GM19025 (cell line): ENCODE data around the gene TVP23C.
"Not testable (repeated sequence)": the region's sequence is repeated elsewhere in the genome, so short reads cannot be mapped to it uniquely, and the experiment has no call there.

Source experiments
- ATAC-seq: cut with Tn5 transposase; IDR thresholded peaks from one replicate; pipeline ENCODE4 v1.9.1; 2021; ENCODE audit warnings: mild to moderate bottlenecking, low read depth, moderate library complexity; ENCODE audit not compliant: unreplicated experiment

TVP23C gene

GRCh38 chr17:15563375-15563857 is at the start of gene TVP23C:
TVP23C (minus strand) TSS chr17:15563483; CDS start chr17:15563448, 35 bp downstream.
- peak; percentile 74 for ATAC-seq

GRCh38 chr17:15592960-15593359 is 29.7 kb upstream of the TVP23C start:
- not testable (repeated sequence) for ATAC-seq

GRCh38 chr17:15591986-15592385 is 28.7 kb upstream of the TVP23C start:
- not testable (repeated sequence) for ATAC-seq

DNA sequence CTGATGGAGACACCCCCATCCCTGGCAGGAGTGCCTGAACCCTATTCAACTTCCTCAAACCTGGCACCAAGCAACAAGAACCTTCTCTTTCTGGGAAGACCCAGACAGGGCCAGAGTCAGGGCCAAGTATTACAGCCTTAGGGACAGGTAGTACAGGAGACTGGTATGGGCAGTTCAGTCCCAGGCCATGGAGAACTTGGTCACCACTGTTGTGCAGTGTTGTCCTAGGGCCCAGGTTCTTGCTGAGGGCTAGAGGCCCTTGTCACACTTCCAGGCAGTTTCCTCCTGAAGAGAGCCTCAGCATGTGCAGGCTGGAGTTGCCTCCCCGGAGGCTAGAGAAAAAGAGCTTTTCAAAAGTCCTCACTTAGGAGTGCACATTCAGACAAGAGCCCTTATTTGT is 27.6 kb upstream of the TVP23C start:
- ATAC-seq: not testable (repeated sequence)

GRCh38 chr17:15589544-15590536 is 26.6 kb upstream of the TVP23C start:
- ATAC-seq: not testable (repeated sequence)

GRCh38 chr17:15588017-15588416 is 24.7 kb upstream of the TVP23C start:
- ATAC-seq: not testable (repeated sequence)

DNA sequence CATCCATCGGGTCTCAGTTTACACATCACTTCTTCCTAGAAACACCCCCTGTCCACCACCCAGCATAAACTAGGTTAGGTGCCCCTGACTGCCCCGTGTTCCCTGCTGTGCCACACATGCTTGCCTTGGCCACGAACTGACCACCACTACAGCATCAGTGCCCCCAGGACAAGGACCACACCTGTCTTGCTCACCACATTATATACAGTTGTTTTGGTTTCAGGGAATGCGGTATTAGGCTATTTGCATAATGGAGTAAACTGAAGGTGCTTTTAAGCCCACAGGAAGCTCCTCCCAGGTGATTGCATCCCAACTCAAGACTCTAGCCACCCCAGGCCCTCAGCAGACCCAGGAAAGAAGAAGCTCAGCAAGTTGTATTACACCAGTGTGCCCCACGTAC is 20.0 kb upstream of the TVP23C start:
- not testable (repeated sequence) for ATAC-seq

- not testable (repeated sequence) for ATAC-seq
These were observed 18.2 kb upstream of the TVP23C start for GRCh38 chr17:15581462-15581861.

DNA sequence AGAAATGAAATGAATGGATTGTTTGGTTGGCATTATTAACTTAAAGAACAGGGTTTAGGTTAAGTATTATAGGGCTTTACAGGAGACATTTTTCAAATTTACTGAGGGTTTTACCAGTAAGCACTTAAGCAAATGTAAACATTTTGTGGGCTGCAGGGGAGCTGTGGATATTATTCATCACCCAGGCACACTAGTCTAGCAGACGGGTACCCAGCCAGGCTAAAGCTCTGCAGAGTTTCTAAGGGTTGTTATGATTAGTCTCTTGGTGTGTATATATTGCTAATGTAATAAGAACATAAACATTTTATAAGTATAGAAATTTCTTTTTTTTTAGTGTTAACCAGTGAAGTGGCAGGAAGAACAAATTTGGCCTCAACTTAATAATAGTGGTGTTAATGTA is 13.6 kb upstream of the TVP23C start:
- ATAC-seq: not testable (repeated sequence)

DNA sequence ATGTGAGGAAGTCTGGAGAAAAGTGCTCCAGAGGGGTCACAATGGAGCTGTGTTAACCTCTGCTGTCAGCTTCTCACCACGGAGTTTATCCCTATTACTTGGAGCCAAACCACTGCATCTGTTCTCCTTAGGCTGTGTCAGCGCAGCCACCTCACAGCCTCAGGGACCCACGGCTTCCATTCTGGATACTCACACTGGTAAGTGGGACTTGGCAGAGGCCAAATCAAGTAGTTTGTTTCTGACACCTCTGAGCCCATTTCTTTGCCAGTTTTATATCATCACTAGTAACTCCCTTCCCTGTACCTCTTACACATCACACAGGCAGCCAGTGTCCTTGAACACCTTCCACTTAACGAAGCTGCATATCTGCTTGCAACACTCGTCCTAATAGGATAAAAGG is 11.4 kb upstream of the TVP23C start:
- not testable (repeated sequence) for ATAC-seq

GRCh38 chr17:15573870-15574269 is 10.6 kb upstream of the TVP23C start:
- not testable (repeated sequence) for ATAC-seq

- ATAC-seq: peak; percentile 30
These were observed 489 bp downstream of the TVP23C start for GRCh38 chr17:15562613-15563374.

GRCh38 chr17:15561439-15561838 is 1.8 kb downstream of the TVP23C start:
- not testable (repeated sequence) for ATAC-seq

DNA sequence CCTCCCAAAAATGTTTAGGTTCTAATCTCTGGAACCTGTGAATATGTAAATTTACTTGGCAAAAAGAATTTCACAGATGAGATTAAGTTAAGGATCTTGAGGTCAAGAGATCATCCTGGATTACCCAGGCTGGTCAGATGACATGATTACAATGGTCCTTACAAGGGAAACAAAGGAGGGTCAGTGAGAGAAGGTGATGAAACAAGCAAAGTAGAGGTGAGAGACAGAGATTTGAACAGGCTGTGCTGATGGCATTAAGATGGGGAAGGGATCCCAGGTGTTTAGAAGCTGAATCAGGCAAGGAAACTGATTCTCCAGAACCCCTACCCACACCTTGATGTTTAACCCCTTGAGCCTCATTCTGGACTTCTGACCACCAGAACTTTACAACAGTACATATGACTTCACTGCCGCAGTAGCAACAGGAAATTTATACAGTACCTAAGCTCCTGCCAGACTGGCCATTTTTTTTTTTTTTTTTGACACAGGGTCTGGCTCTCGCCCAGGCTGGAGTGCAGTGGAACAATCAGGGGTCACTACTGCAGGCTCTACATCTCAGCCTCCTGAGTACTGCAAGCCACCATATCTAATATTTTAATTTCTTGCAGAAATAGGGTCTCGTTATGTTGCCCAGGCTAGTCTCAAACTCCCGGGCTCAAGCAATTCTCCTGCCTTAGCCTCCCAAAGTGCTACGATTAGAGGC is 4.7 kb downstream of the TVP23C start:
- not testable (repeated sequence) for ATAC-seq

DNA sequence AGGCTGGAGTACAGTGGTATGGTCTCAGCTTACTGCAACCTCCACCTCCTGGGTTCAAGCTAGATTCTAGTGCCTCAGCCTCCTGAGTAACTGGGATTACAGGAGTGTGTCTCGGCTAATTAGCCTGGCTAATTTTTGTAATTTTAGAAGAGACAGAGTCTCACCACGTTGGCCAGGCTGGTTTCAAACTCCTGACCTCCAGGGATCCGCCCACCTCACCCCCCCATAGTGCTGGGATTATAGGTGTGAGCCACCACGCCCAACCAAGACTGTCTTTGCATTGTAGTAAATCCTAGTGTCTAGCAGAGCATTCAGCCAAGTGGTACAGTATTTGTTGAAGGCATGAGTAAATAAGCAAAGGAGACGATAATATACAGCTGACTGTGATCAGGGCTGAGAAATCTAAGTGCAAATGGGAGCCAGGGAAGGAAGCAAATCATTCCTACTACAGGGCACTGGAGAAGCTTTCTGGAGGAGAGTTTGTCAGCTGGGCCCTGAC is 5.9 kb downstream of the TVP23C start:
- ATAC-seq: not testable (repeated sequence)

GRCh38 chr17:15552932-15553331 is 10.4 kb downstream of the TVP23C start:
- ATAC-seq: not testable (repeated sequence)

DNA sequence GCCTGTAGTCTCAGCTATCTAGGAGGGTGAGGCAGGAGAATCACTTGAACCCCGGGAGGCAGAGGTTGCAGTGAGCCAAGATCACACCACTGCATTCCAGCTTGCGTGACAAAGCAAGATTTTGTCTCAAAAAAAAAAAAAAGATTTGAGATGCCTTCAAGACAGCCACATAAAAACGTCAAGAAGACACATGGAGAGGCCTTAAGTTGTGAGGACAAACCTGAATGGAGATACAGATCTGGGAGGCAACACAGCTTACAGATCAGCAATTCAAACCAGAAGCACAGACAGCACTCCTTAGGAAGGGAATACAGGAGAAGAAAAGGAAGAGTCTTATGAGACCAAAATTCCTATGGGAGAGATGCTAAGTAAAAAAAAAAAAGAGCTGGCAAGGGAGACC is 13.7 kb downstream of the TVP23C start:
- ATAC-seq: not testable (repeated sequence)

GRCh38 chr17:15546604-15547003 is 16.7 kb downstream of the TVP23C start:
- not testable (repeated sequence) for ATAC-seq

DNA sequence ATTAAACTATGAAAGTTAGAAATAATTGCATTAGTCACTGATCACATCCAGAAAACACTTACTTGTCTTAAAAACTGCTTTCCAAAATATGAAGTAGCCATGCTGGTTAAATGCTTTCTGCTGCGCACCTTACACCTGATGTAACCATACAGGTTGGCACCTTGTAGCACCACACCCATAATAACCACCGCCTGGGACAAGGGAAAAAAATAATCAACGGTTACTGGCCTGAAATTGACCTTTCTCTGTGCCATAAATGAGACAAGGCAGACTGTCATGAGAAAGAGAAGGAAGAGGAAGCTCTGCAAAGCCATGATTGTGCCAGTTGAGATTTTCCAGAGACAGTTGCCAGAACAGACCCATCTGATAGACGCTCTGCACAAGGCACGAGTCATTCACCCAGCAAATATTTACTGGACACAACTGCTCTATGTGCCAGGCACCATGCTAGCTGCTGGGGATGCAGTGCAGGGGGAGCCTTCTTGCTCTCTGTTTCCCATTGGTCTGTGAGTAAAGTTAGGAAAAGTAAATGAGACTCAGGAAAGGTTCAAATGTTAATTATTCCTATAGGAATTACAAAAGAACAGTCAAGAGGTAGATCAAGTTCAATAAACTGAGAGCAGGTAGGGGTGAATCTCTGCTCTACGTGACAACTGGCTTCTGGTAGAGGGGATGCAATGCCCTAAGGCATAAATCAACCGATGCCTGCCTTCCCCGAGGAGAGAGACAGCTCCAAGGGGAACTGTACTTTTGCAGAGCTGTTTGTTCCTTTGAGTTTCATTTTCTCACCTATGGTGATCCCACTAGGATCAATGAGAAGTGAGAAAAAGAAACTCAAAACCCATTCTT is 22.7 kb downstream of the TVP23C start:
- ATAC-seq: not testable (repeated sequence)
